MM.1S (cell line): ENCODE results near the gene SNRPA.

ENCODE experiments used
- DNase-seq: peaks from one replicate; pipeline ENCODE4 v3.0.0-alpha.2; 2015
- H2AFZ ChIP-seq: fragments of 300-600 bp; sonication (generic); 2 replicates; pipeline ENCODE4 v1.6.0; 2016; ENCODE audit warnings: antibody characterized with exemption, low read length
- H3F3A ChIP-seq: fragments of 300-600 bp; sonication (generic); 2 replicates; pipeline ENCODE4 v1.6.1; 2016; ENCODE audit warnings: mild to moderate bottlenecking, antibody characterized with exemption, low read length, moderate library complexity, mixed read lengths; ENCODE audit not compliant: insufficient read depth
- H3K27ac ChIP-seq: fragments of 300-600 bp; sonication (generic); 2 replicates; pipeline ENCODE4 v1.5.1; 2016; ENCODE audit warnings: mild to moderate bottlenecking, low read length
- H3K27me3 ChIP-seq: fragments of 300-600 bp; sonication (generic); replicated peaks from 2 replicates; pipeline ENCODE4 v1.6.0; 2016; ENCODE audit warnings: low read length; ENCODE audit not compliant: insufficient read depth
- H3K36me3 ChIP-seq: fragments of 300-600 bp; sonication (generic); replicated peaks from 2 replicates; pipeline ENCODE4 v1.6.1; 2016; ENCODE audit warnings: mild to moderate bottlenecking, low read length, mixed read lengths; ENCODE audit not compliant: insufficient read depth
- H3K4me1 ChIP-seq: fragments of 300-600 bp; sonication (generic); 2 replicates; pipeline ENCODE4 v1.6.1; 2016; ENCODE audit warnings: low read length, mixed read lengths
- H3K4me2 ChIP-seq: fragments of 300-600 bp; sonication (generic); 2 replicates; pipeline ENCODE4 v1.6.0; 2016; ENCODE audit warnings: low read depth, low read length
- H3K4me3 ChIP-seq: fragments of 300-600 bp; sonication (generic); 2 replicates; pipeline ENCODE4 v1.5.1; 2016; ENCODE audit warnings: low read length, mixed read lengths
- H3K79me2 ChIP-seq: fragments of 300-600 bp; sonication (generic); 2 replicates; pipeline ENCODE4 v1.6.1; 2016; ENCODE audit warnings: mixed run types, low read length, mixed read lengths
- H3K9ac ChIP-seq: fragments of 300-600 bp; sonication (generic); 2 replicates; pipeline ENCODE4 v1.6.1; 2016; ENCODE audit warnings: low read length, mixed read lengths
- H3K9me2 ChIP-seq: fragments of 300-600 bp; sonication (generic); replicated peaks from 2 replicates; pipeline ENCODE4 v1.6.1; 2016; ENCODE audit warnings: mild to moderate bottlenecking, low read length, mixed read lengths; ENCODE audit not compliant: insufficient read depth
- H3K9me3 ChIP-seq: fragments of 300-600 bp; sonication (generic); replicated peaks from 2 replicates; pipeline ENCODE4 v1.6.1; 2016; ENCODE audit warnings: mild to moderate bottlenecking, low read length, mixed read lengths; ENCODE audit not compliant: insufficient read depth
- H4K20me1 ChIP-seq: fragments of 300-600 bp; sonication (generic); 2 replicates; pipeline ENCODE4 v1.6.1; 2016; ENCODE audit warnings: mild to moderate bottlenecking, low read length, moderate library complexity, mixed read lengths; ENCODE audit not compliant: insufficient read depth
- CTCF ChIP-seq: fragments of 300-600 bp; sonication (generic); IDR thresholded peaks from 2 replicates; pipeline ENCODE4 v1.5.1; 2016; ENCODE audit warnings: antibody characterized with exemption, low read length, mixed read lengths
- EZH2 ChIP-seq: fragments of 300-600 bp; sonication (generic); optimal IDR thresholded peaks from 2 replicates; pipeline ENCODE3; 2017; ENCODE audit warnings: low read depth, mild to moderate bottlenecking, antibody characterized with exemption, low read length, mixed read lengths
- EZH2phosphoT487 ChIP-seq: fragments of 300-600 bp; sonication (generic); IDR thresholded peaks from 2 replicates; pipeline ENCODE4 v1.6.1; 2018; ENCODE audit warnings: antibody characterized with exemption, low read length

SNRPA gene

GRCh38 chr19:40703029-40703755, 47.8 kb upstream of the SNRPA start:
- no peak overlapping the region for H2AFZ ChIP-seq
- H3K27ac ChIP-seq = no peak overlapping the region
- no peak for DNase-seq

GRCh38 chr19:40704491-40705361, 46.3 kb upstream of the SNRPA start:
- DNase-seq = no peak
- Histone ChIP-seq H3F3A (no peaks in the 10 kb centered on the region), H3K36me3 (no peaks in the 10 kb centered on the region), H3K79me2 (no peaks in the 10 kb centered on the region), H3K9me2 (no peaks in the 10 kb centered on the region), H2AFZ (no peak overlapping the region), H3K27ac (no peak overlapping the region), H4K20me1 (no peaks in the 10 kb centered on the region), H3K4me3 (no peak overlapping the region), H3K27me3 (no peaks in the 10 kb centered on the region), H3K9me3 (no peaks in the 10 kb centered on the region), H3K9ac (no peak overlapping the region), H3K4me2 (no peak overlapping the region), H3K4me1 (no peaks in the 10 kb centered on the region)
- TF ChIP-seq EZH2 (no peak), CTCF (no peak), EZH2phosphoT487 (no peak)

More at GRCh38 chr19:40703029-40703755, 47.8 kb upstream of the SNRPA start:
- Histone ChIP-seq H3K4me3 (no peak overlapping the region), H3K4me2 (no peak overlapping the region), H3K79me2 (no peaks in the 10 kb centered on the region), H4K20me1 (no peaks in the 10 kb centered on the region), H3K36me3 (no peaks in the 10 kb centered on the region), H3K27me3 (no peaks in the 10 kb centered on the region), H3K4me1 (no peaks in the 10 kb centered on the region), H3F3A (no peaks in the 10 kb centered on the region), H3K9me3 (no peaks in the 10 kb centered on the region), H3K9ac (no peak overlapping the region), H3K9me2 (no peaks in the 10 kb centered on the region)
- TF ChIP-seq EZH2 = no peak
- no peak for TF ChIP-seq EZH2phosphoT487
- no peak for TF ChIP-seq CTCF

GRCh38 chr19:40705362-40705651, 45.7 kb upstream of the SNRPA start:
- TF ChIP-seq CTCF (no peak), EZH2phosphoT487 (no peak), EZH2 (no peak)
- Histone ChIP-seq H3K4me3 (no peak overlapping the region), H3K9ac (no peak overlapping the region), H3K79me2 (no peaks in the 10 kb centered on the region), H4K20me1 (no peaks in the 10 kb centered on the region), H3K27ac (no peak overlapping the region), H3K4me2 (no peak overlapping the region), H3F3A (no peaks in the 10 kb centered on the region), H2AFZ (no peak overlapping the region), H3K4me1 (no peaks in the 10 kb centered on the region), H3K9me2 (no peaks in the 10 kb centered on the region), H3K27me3 (no peaks in the 10 kb centered on the region), H3K9me3 (no peaks in the 10 kb centered on the region), H3K36me3 (no peaks in the 10 kb centered on the region)
- DNase-seq = no peak
